ENCODE measurements around the gene ZBTB40. TPM values are rescaled to one million over a fixed set of nuclear protein-coding genes. Genes with fewer than 3 reads are reported as not detected.

Gene ZBTB40
- total and polyA plus RNA-seq, 2 of the 13 experiments (the other 11 are each of a cell fraction or from before 2014, with no cell fraction given), result 8.8 to 16.5 TPM

GRCh38 chr1:22489823-22490222 is 38.2 kb downstream of the ZBTB40 start:
- Histone ChIP-seq H3K9me3 (ENCODE audit: low read length) (no peaks in the 10 kb centered on the region), H3K4me2 (ENCODE audit: low read depth, low read length) (no peak overlapping the region), H3K4me1 (ENCODE audit: insufficient read depth, low read length) (peaks cover 12% of the 10 kb centered on the region; the same call in 1 of the 2 replicates), H3K27me3 (ENCODE audit: control insufficient read depth in 1 of 2, insufficient read depth in 2 of 2, low read length in 2 of 2) (no peaks in the 10 kb centered on the region), H3K9ac (ENCODE audit: insufficient read depth, low read depth, low read length) (no peak overlapping the region), H3K27ac (ENCODE audit: extremely low read length, insufficient read depth, low read length) (no peak overlapping the region), H3K79me2 (ENCODE audit: insufficient read depth, low read length) (peaks cover 28% of the 10 kb centered on the region), H2AFZ (ENCODE audit: low read length) (no peak overlapping the region), H4K20me1 (ENCODE audit: insufficient read depth, low read length) (no peaks in the 10 kb centered on the region), H3K36me3 (replicated peaks in 1 of 2; ENCODE audit: control insufficient read depth in 1 of 2, insufficient read depth in 2 of 2, low read length in 2 of 2) (peaks cover 5 to 35% of the 10 kb centered on the region in 2 experiments), H3K4me3 (replicated peaks in 1 of 3; ENCODE audit: insufficient read depth in 1 of 3, low read depth in 2 of 3, low read length in 3 of 3) (no peak overlapping the region)
- ATAC-seq, result no peak
- intact Hi-C loops (cut with micrococcal nuclease; ENCODE audit: unreplicated experiment) (no loop called here), in situ Hi-C loops (cut with HindIII; ENCODE audit: extremely low pct_ligation_motif_present, low pct_unique_long_range_greater_than_20kb) (no loop called here)
- TF ChIP-seq RCOR2 (CRISPR knock-in tag; IDR thresholded peaks at IDR 0.05), result no peak
- no peak for TF ChIP-seq MXI1 (IDR thresholded peaks at IDR 0.05; ENCODE audit: borderline replicate concordance, low read depth, low read length)
- no peak for TF ChIP-seq SNRNP70 (IDR thresholded peaks at IDR 0.05; ENCODE audit: low read depth, low read length)
- DNase-seq (ENCODE audit: low spot score), result no peak
- BruUV-seq (replicated peaks), result no TSS peak
- WGBS (ENCODE audit: low lambda C conversion rate), result 93% methylated on average over 5 of the region's 6 CpGs
- FAIRE-seq, result no peak
- POLR2A ChIA-PET, result no interaction called here
- CTCF ChIA-PET (ENCODE audit: low intra/inter-chr PET ratio, low total read pairs), result no interaction called here

- Histone ChIP-seq H3K27me3 (ENCODE audit: control insufficient read depth in 1 of 2, insufficient read depth in 2 of 2, low read length in 2 of 2) (no peaks in the 10 kb centered on the region), H3K4me3 (replicated peaks in 1 of 3; ENCODE audit: insufficient read depth in 1 of 3, low read depth in 2 of 3, low read length in 3 of 3) (no peak overlapping the region), H3K79me2 (ENCODE audit: insufficient read depth, low read length) (peaks cover 23% of the 10 kb centered on the region), H3K9me3 (ENCODE audit: low read length) (no peaks in the 10 kb centered on the region), H3K27ac (ENCODE audit: extremely low read length, insufficient read depth, low read length) (no peak overlapping the region), H3K9ac (ENCODE audit: insufficient read depth, low read depth, low read length) (no peak overlapping the region), H3K4me1 (ENCODE audit: insufficient read depth, low read length) (peaks cover 12% of the 10 kb centered on the region; the same call in 1 of the 2 replicates), H2AFZ (ENCODE audit: low read length) (no peak overlapping the region), H3K4me2 (ENCODE audit: low read depth, low read length) (no peak overlapping the region), H3K36me3 (replicated peaks in 1 of 2; ENCODE audit: control insufficient read depth in 1 of 2, insufficient read depth in 2 of 2, low read length in 2 of 2) (peaks cover 5 to 35% of the 10 kb centered on the region in 2 experiments), H4K20me1 (ENCODE audit: insufficient read depth, low read length) (no peaks in the 10 kb centered on the region)
- ATAC-seq, result no peak
- DNase-seq (ENCODE audit: low spot score), result no peak
- ChIA-PET CTCF (ENCODE audit: low intra/inter-chr PET ratio, low total read pairs) (no interaction called here), POLR2A (no interaction called here)
- no TSS peak for BruUV-seq (replicated peaks)
- no peak for TF ChIP-seq KDM5A (IDR thresholded peaks at IDR 0.05; ENCODE audit: borderline replicate concordance, low read length)
- TF ChIP-seq PPARG (CRISPR knock-in tag; conservative IDR thresholded peaks at IDR 0.05), result no peak
- no peak for TF ChIP-seq CBFB (CRISPR knock-in tag; IDR thresholded peaks at IDR 0.05)
- no peak for TF ChIP-seq NCOR1 (IDR thresholded peaks at IDR 0.05; ENCODE audit: borderline replicate concordance, low read length)
- TF ChIP-seq ADNP (CRISPR knock-in tag; IDR thresholded peaks at IDR 0.05), result no peak
- no peak for TF ChIP-seq POGZ (CRISPR knock-in tag; IDR thresholded peaks at IDR 0.05)
- TF ChIP-seq ZBTB43 (CRISPR knock-in tag; conservative IDR thresholded peaks at IDR 0.05), result no peak
- TF ChIP-seq AKNA (CRISPR knock-in tag; IDR thresholded peaks at IDR 0.05; ENCODE audit: borderline replicate concordance), result no peak
- TF ChIP-seq RBM39 (IDR thresholded peaks at IDR 0.05; ENCODE audit: low read depth, low read length, poor library complexity, severe bottlenecking), result no peak
- TF ChIP-seq HCFC1 (IDR thresholded peaks at IDR 0.05; ENCODE audit: low read depth, low read length), result no peak
- TF ChIP-seq SALL1 (CRISPR knock-in tag; IDR thresholded peaks at IDR 0.05), result no peak
- intact Hi-C loops (cut with micrococcal nuclease; ENCODE audit: unreplicated experiment), result no loop called here
- 95% methylated on average over 2 of the region's 2 CpGs for WGBS (ENCODE audit: low lambda C conversion rate)
- in situ Hi-C loops (cut with HindIII; ENCODE audit: extremely low pct_ligation_motif_present, low pct_unique_long_range_greater_than_20kb), result no loop called here
- FAIRE-seq, result no peak
Measured at GRCh38 chr1:22490309-22490708, 38.7 kb downstream of the ZBTB40 start.

Measured in HepG2 (cell line).